ENCODE measurements around the gene TMEM267. TPM values are rescaled to one million over a fixed set of nuclear protein-coding genes. Genes with fewer than 3 reads are reported as not detected.
"Not testable (repeated sequence)": the region's sequence is repeated elsewhere in the genome, so short reads cannot be mapped to it uniquely, and the experiment has no call there.

Gene TMEM267
- total RNA-seq, 4 donors from 2014 or later: 6.1 to 10.4 (median 9.2) TPM

- intact Hi-C loops (cut with DNase I): no loop called here
- WGBS: 86% methylated on average over 4 of the region's 4 CpGs
- Histone ChIP-seq H3K27ac (replicated peaks in 1 of 4) (no peak overlapping the region), H3K9me3 (no peaks in the 10 kb centered on the region), H3K4me1 (peaks cover 0 to 16% (median 10%) of the 10 kb centered on the region in 4 donors), H3K36me3 (no peaks in the 10 kb centered on the region), H3K4me3 (no peak overlapping the region), H3K27me3 (no peaks in the 10 kb centered on the region)
- no peak for DNase-seq (ENCODE audit: extremely low spot score)
- TF ChIP-seq EP300 (IDR thresholded peaks at IDR 0.05) (no peak), POLR2A (IDR thresholded peaks at IDR 0.05; ENCODE audit: low read depth) (no peak), POLR2AphosphoS5 (IDR thresholded peaks at IDR 0.05) (no peak), CTCF (IDR thresholded peaks at IDR 0.05) (no peak)
Measured at GRCh38 chr5:43427306-43427705, 56.4 kb downstream of the TMEM267 start.

- Histone ChIP-seq H3K4me3 (no peak overlapping the region), H3K36me3 (no peaks in the 10 kb centered on the region), H3K9me3 (no peaks in the 10 kb centered on the region), H3K27me3 (no peaks in the 10 kb centered on the region), H3K27ac (replicated peaks in 1 of 4) (peak overlapping the region in 2 of 4 donors; percentile 20 to 23), H3K4me1 (peaks cover 0 to 22% (median 16%) of the 10 kb centered on the region in 4 donors)
- TF ChIP-seq CTCF (IDR thresholded peaks at IDR 0.05): no peak
- no peak for TF ChIP-seq POLR2A (IDR thresholded peaks at IDR 0.05; ENCODE audit: low read depth)
- no peak for TF ChIP-seq POLR2AphosphoS5 (IDR thresholded peaks at IDR 0.05)
- TF ChIP-seq EP300 (IDR thresholded peaks at IDR 0.05): no peak
- intact Hi-C loops (cut with DNase I): no loop called here
- no peak for DNase-seq (ENCODE audit: extremely low spot score)
- WGBS: 43% methylated on average over 2 of the region's 2 CpGs
Measured at GRCh38 chr5:43425983-43426382, 57.7 kb downstream of the TMEM267 start.

GRCh38 chr5:43423086-43423485, 60.6 kb downstream of the TMEM267 start:
- H3K27ac ChIP-seq (replicated peaks in 1 of 4); intact Hi-C loops (cut with DNase I); DNase-seq (ENCODE audit: extremely low spot score); H3K4me3 ChIP-seq; H3K27me3 ChIP-seq; H3K9me3 ChIP-seq; H3K36me3 ChIP-seq: not testable (repeated sequence)
- 85% methylated on average over 6 of the region's 6 CpGs for WGBS
- H3K4me1 ChIP-seq: peaks cover 0 to 22% (median 16%) of the 10 kb centered on the region in 4 donors

- intact Hi-C loops (cut with DNase I): no loop called here
Measured at GRCh38 chr5:43422143-43422542, 61.5 kb downstream of the TMEM267 start.

GRCh38 chr5:43421450-43422133, 62.1 kb downstream of the TMEM267 start:
- TF ChIP-seq CTCF (IDR thresholded peaks at IDR 0.05): no peak
- no peak for TF ChIP-seq POLR2AphosphoS5 (IDR thresholded peaks at IDR 0.05)
- no peak for TF ChIP-seq POLR2A (IDR thresholded peaks at IDR 0.05; ENCODE audit: low read depth)
- no peak for TF ChIP-seq EP300 (IDR thresholded peaks at IDR 0.05)
- Histone ChIP-seq H3K27me3 (no peaks in the 10 kb centered on the region), H3K27ac (replicated peaks in 1 of 4) (peak overlapping the region; percentile 36 to 66 (median 61)), H3K4me3 (no peak overlapping the region), H3K36me3 (no peaks in the 10 kb centered on the region), H3K4me1 (peaks cover 0 to 22% (median 16%) of the 10 kb centered on the region in 4 donors), H3K9me3 (no peaks in the 10 kb centered on the region)
- intact Hi-C loops (cut with DNase I): no loop called here
- 74% methylated on average over 7 of the region's 7 CpGs for WGBS
- DNase-seq (ENCODE audit: extremely low spot score): no peak

More at GRCh38 chr5:43422143-43422542, 61.5 kb downstream of the TMEM267 start:
- DNase-seq (ENCODE audit: extremely low spot score): no peak
- Histone ChIP-seq H3K36me3 (no peaks in the 10 kb centered on the region), H3K27me3 (no peaks in the 10 kb centered on the region), H3K9me3 (no peaks in the 10 kb centered on the region), H3K4me3 (no peak overlapping the region), H3K27ac (replicated peaks in 1 of 4) (peak overlapping the region; percentile 36 to 66 (median 61)), H3K4me1 (peaks cover 0 to 22% (median 16%) of the 10 kb centered on the region in 4 donors)
- WGBS: 31% methylated on average over 2 of the region's 2 CpGs
- TF ChIP-seq POLR2AphosphoS5 (IDR thresholded peaks at IDR 0.05) (peak in 1 of 2 donors; percentile 42), CTCF (IDR thresholded peaks at IDR 0.05) (no peak)

Data from esophagus muscularis mucosa (tissue), 4 donors.